ENCODE results near the gene IGSF23. TPM values are rescaled to one million over a fixed set of nuclear protein-coding genes. Genes with fewer than 3 reads are reported as not detected.

The IGSF23 gene
- total RNA-seq, 1 experiment from 2014 or later, result not detected

GRCh38 chr19:44609219-44609618 is 4.1 kb upstream of the IGSF23 start:
- no peak overlapping the region for H3K56ac ChIP-seq (ENCODE audit: insufficient read length, low read depth, low read length)
- no peak overlapping the region for H3K14ac ChIP-seq (ENCODE audit: insufficient read depth, low read length)
- H3K23me2 ChIP-seq (ENCODE audit: insufficient read length, low read depth, low read length, poor library complexity, severe bottlenecking), result no peaks in the 10 kb centered on the region
- no peak overlapping the region for H2BK15ac ChIP-seq (ENCODE audit: low read depth, low read length)
- Mint-ChIP-seq H3K27me3 (ENCODE audit: low read depth) (no peaks in the 10 kb centered on the region; the same call in 1 of the 2 replicates), H3K9me3 (no peaks in the 10 kb centered on the region; a peak in 1 of 5 replicates), H3K36me3 (ENCODE audit: insufficient read depth in 1 of 3, low read depth in 3 of 3) (peaks cover 0 to 4% (median 2%) of the 10 kb centered on the region in 3 experiments; a peak in 2 of 7 replicates), H3K4me1 (peaks cover 21% of the 10 kb centered on the region in 2 experiments), H3K4me3 (no peak overlapping the region), H3K27ac (no peak overlapping the region; a peak in 1 of 7 replicates)
- H3T11ph ChIP-seq (ENCODE audit: low read length), result no peak overlapping the region
- H3K79me1 ChIP-seq (ENCODE audit: insufficient read depth, low read depth, low read length, poor library complexity, severe bottlenecking), result no peaks in the 10 kb centered on the region
- H3K27me3 ChIP-seq (ENCODE audit: insufficient read depth, low read length), result no peaks in the 10 kb centered on the region
- no peak overlapping the region for H2AK5ac ChIP-seq (ENCODE audit: insufficient read length, low read length)
- H4K5ac ChIP-seq (ENCODE audit: insufficient read length, low read depth, low read length), result no peak overlapping the region
- WGBS (ENCODE audit: extremely low coverage, insufficient read length, low lambda C conversion rate), result no CpG with 5 or more reads among the region's 5 CpGs
- H3K27ac ChIP-seq (ENCODE audit: insufficient read length, low read depth, low read length), result no peak overlapping the region
- H2BK20ac ChIP-seq (ENCODE audit: low read depth, low read length, poor library complexity, severe bottlenecking), result no peak overlapping the region
- H3K4ac ChIP-seq (ENCODE audit: low read depth, low read length), result no peak overlapping the region
- H3K23ac ChIP-seq (ENCODE audit: insufficient read length, low read depth, low read length), result no peak overlapping the region
- H2AFZ ChIP-seq (ENCODE audit: low read length), result no peak overlapping the region
- no peaks in the 10 kb centered on the region for H3K79me2 ChIP-seq (ENCODE audit: insufficient read depth, low read length)
- no peak overlapping the region for H3K4me2 ChIP-seq (ENCODE audit: insufficient read depth, insufficient read length, low read length)
- no peaks in the 10 kb centered on the region for H3K9me3 ChIP-seq (ENCODE audit: control insufficient read depth, low read depth, low read length)
- no peak for DNase-seq
- no peak overlapping the region for H2BK5ac ChIP-seq (ENCODE audit: insufficient read length, low read length)
- no peaks in the 10 kb centered on the region for H4K20me1 ChIP-seq (ENCODE audit: control insufficient read depth, insufficient read depth, insufficient read length)
- no peak for TF ChIP-seq CTCF (conservative IDR thresholded peaks at IDR 0.05)
- H4K8ac ChIP-seq (replicated peaks; ENCODE audit: insufficient read length, low read depth, low read length), result no peak overlapping the region
- H3K9ac ChIP-seq (ENCODE audit: extremely low read depth, insufficient read length, low read length), result no peak overlapping the region
- no peak overlapping the region for H2BK120ac ChIP-seq (ENCODE audit: low read depth, low read length, poor library complexity, severe bottlenecking)
- no peak overlapping the region for H2BK12ac ChIP-seq (ENCODE audit: insufficient read length, low read depth, low read length)
- H3K18ac ChIP-seq (ENCODE audit: insufficient read length, low read depth, low read length), result no peak overlapping the region
- peaks cover 4% of the 10 kb centered on the region; the same call in 1 of the 2 replicates for H3K4me1 ChIP-seq (ENCODE audit: insufficient read depth, low read length)
- H4K91ac ChIP-seq (ENCODE audit: insufficient read length, low read depth, low read length), result no peak overlapping the region

Data from H9 (cell line).